ENCODE results near the gene GLRX5. TPM values are rescaled to one million over a fixed set of nuclear protein-coding genes. Genes with fewer than 3 reads are reported as not detected.
A peak's percentile ranks its signal among the peaks of the same experiment; 100 is the strongest.

Gene GLRX5
- total RNA-seq, 1 experiment from 2014 or later, result 62.2 TPM

- H2BK120ac ChIP-seq (ENCODE audit: low read depth, low read length, poor library complexity, severe bottlenecking), result no peak overlapping the region
- H2AFZ ChIP-seq (ENCODE audit: low read length), result no peak overlapping the region
- no peak overlapping the region for H3K23ac ChIP-seq (ENCODE audit: insufficient read length, low read depth, low read length)
- DNase-seq, result peak; percentile 61
- H3T11ph ChIP-seq (ENCODE audit: low read length), result no peak overlapping the region
- H3K27me3 ChIP-seq (ENCODE audit: insufficient read depth, low read length), result peaks cover 12% of the 10 kb centered on the region
- H4K8ac ChIP-seq (replicated peaks; ENCODE audit: insufficient read length, low read depth, low read length), result no peak overlapping the region
- H3K9ac ChIP-seq (ENCODE audit: extremely low read depth, insufficient read length, low read length), result no peak overlapping the region
- no peak overlapping the region for H3K18ac ChIP-seq (ENCODE audit: insufficient read length, low read depth, low read length)
- no peaks in the 10 kb centered on the region for H3K4me1 ChIP-seq (ENCODE audit: insufficient read depth, low read length)
- no peak overlapping the region for H3K4ac ChIP-seq (ENCODE audit: low read depth, low read length)
- Mint-ChIP-seq H3K4me1 (peaks cover 10 to 18% of the 10 kb centered on the region in 2 experiments), H3K36me3 (ENCODE audit: insufficient read depth in 1 of 3, low read depth in 3 of 3) (no peaks in the 10 kb centered on the region), H3K27ac (no peak overlapping the region), H3K27me3 (ENCODE audit: low read depth) (peaks cover 61% of the 10 kb centered on the region), H3K9me3 (no peaks in the 10 kb centered on the region), H3K4me3 (peak overlapping the region; percentile 49 to 76)
- no peak overlapping the region for H2BK20ac ChIP-seq (ENCODE audit: low read depth, low read length, poor library complexity, severe bottlenecking)
- WGBS (ENCODE audit: extremely low coverage, insufficient read length, low lambda C conversion rate), result no CpG with 5 or more reads among the region's 50 CpGs
- no peak overlapping the region for H2AK5ac ChIP-seq (ENCODE audit: insufficient read length, low read length)
- no peak overlapping the region for H4K5ac ChIP-seq (ENCODE audit: insufficient read length, low read depth, low read length)
- peak overlapping the region; percentile 59 for H3K4me2 ChIP-seq (ENCODE audit: insufficient read depth, insufficient read length, low read length)
- no peak overlapping the region for H2BK5ac ChIP-seq (ENCODE audit: insufficient read length, low read length)
- H3K79me1 ChIP-seq (ENCODE audit: insufficient read depth, low read depth, low read length, poor library complexity, severe bottlenecking), result no peaks in the 10 kb centered on the region
- no peak overlapping the region for H2BK15ac ChIP-seq (ENCODE audit: low read depth, low read length)
- H3K23me2 ChIP-seq (ENCODE audit: insufficient read length, low read depth, low read length, poor library complexity, severe bottlenecking), result peaks cover 6% of the 10 kb centered on the region
- no peak overlapping the region for H4K91ac ChIP-seq (ENCODE audit: insufficient read length, low read depth, low read length)
- no peaks in the 10 kb centered on the region for H3K9me3 ChIP-seq (ENCODE audit: control insufficient read depth, low read depth, low read length)
- TF ChIP-seq CTCF (conservative IDR thresholded peaks at IDR 0.05), result peak; percentile 56
- no peak overlapping the region for H3K27ac ChIP-seq (ENCODE audit: insufficient read length, low read depth, low read length)
- no peak overlapping the region for H2BK12ac ChIP-seq (ENCODE audit: insufficient read length, low read depth, low read length)
- H3K79me2 ChIP-seq (ENCODE audit: insufficient read depth, low read length), result no peaks in the 10 kb centered on the region
- H4K20me1 ChIP-seq (ENCODE audit: control insufficient read depth, insufficient read depth, insufficient read length), result no peaks in the 10 kb centered on the region
- H3K14ac ChIP-seq (ENCODE audit: insufficient read depth, low read length), result no peak overlapping the region; the same call in 1 of the 2 replicates
- no peak overlapping the region for H3K56ac ChIP-seq (ENCODE audit: insufficient read length, low read depth, low read length)
These were observed 19.0 kb upstream of the GLRX5 start for GRCh38 chr14:95515596-95516552.
